GM23338 (cell line): ENCODE data around the gene USH2A. TPM values are rescaled to one million over a fixed set of nuclear protein-coding genes. Genes with fewer than 3 reads are reported as not detected.

Source experiments
- ATAC-seq: fragments of 200-7000 bp; cut with Tn5 transposase; 3 replicates; pipeline ENCODE4 v1.9.1; 2020
- DNase-seq: peaks from one replicate; pipeline ENCODE4 v3.0.0-alpha.2; 2015; ENCODE audit warnings: low spot score
- H2AFZ ChIP-seq: fragments of 200-600 bp; sonication (generic); 2 replicates; pipeline ENCODE4 v1.8.0; 2016; ENCODE audit warnings: antibody characterized with exemption, mild to moderate bottlenecking, moderate library complexity
- H3F3A ChIP-seq: fragments of 200-600 bp; sonication (generic); replicated peaks from 2 replicates; pipeline ENCODE4 v1.8.0; 2017; ENCODE audit warnings: antibody characterized with exemption, mixed run types, low read depth
- H3K27ac ChIP-seq: fragments of 200-600 bp; sonication (generic); 2 replicates; pipeline ENCODE4 v1.6.1; 2016; ENCODE audit warnings: low read depth
- H3K27me3 ChIP-seq: fragments of 200-600 bp; sonication (generic); 2 replicates; pipeline ENCODE4 v1.8.0; 2016; ENCODE audit warnings: mild to moderate bottlenecking, mixed run types, moderate library complexity; ENCODE audit not compliant: insufficient read depth
- H3K36me3 ChIP-seq: fragments of 200-600 bp; sonication (generic); 2 replicates; pipeline ENCODE4 v1.8.0; 2016; ENCODE audit warnings: mild to moderate bottlenecking; ENCODE audit not compliant: insufficient read depth
- H3K4me1 ChIP-seq: fragments of 200-600 bp; sonication (generic); 2 replicates; pipeline ENCODE4 v1.8.0; 2016; ENCODE audit warnings: mild to moderate bottlenecking, moderate library complexity; ENCODE audit not compliant: insufficient read depth
- H3K4me2 ChIP-seq: fragments of 200-600 bp; sonication (generic); 2 replicates; pipeline ENCODE4 v1.7.1; 2017; ENCODE audit warnings: mixed run types
- H3K4me3 ChIP-seq: fragments of 200-600 bp; sonication (generic); 2 replicates; pipeline ENCODE4 v1.6.1; 2016; ENCODE audit warnings: mixed run types
- H3K79me2 ChIP-seq: fragments of 200-600 bp; sonication (generic); replicated peaks from 2 replicates; pipeline ENCODE4 v1.8.0; 2017; ENCODE audit warnings: mild to moderate bottlenecking; ENCODE audit not compliant: insufficient read depth
- H3K9me2 ChIP-seq: fragments of 200-600 bp; sonication (generic); 2 replicates; pipeline ENCODE4 v1.8.0; 2017; ENCODE audit not compliant: insufficient read depth
- H4K20me1 ChIP-seq: fragments of 200-600 bp; sonication (generic); replicated peaks from 2 replicates; pipeline ENCODE4 v1.8.0; 2017; ENCODE audit warnings: mild to moderate bottlenecking; ENCODE audit not compliant: insufficient read depth
- H3K27ac Mint-ChIP-seq: 2 replicates; pipeline ENCODE4 v1.8.0; 2020; ENCODE audit warnings: inconsistent platforms, mild to moderate bottlenecking, moderate library complexity, mixed read lengths
- H3K27me3 Mint-ChIP-seq: 3 replicates; pipeline ENCODE4 v1.8.0; 2022; ENCODE audit warnings: low read depth, mild to moderate bottlenecking, moderate library complexity, mixed read lengths, inconsistent platforms; ENCODE audit not compliant: insufficient read depth, poor library complexity
- H3K36me3 Mint-ChIP-seq: 3 replicates; pipeline ENCODE4 v1.8.0; 2021; ENCODE audit warnings: low read depth, mild to moderate bottlenecking, inconsistent platforms, moderate library complexity, mixed read lengths
- H3K4me1 Mint-ChIP-seq: 3 replicates; pipeline ENCODE4 v1.8.0; 2020; ENCODE audit warnings: mild to moderate bottlenecking, inconsistent platforms, mixed read lengths
- H3K4me3 Mint-ChIP-seq: 3 replicates; pipeline ENCODE4 v1.8.0; 2021; ENCODE audit warnings: moderate library complexity, mild to moderate bottlenecking, inconsistent platforms, mixed read lengths
- H3K9me3 Mint-ChIP-seq: 3 replicates; pipeline ENCODE4 v1.8.0; 2020; ENCODE audit warnings: moderate library complexity, mild to moderate bottlenecking, inconsistent platforms, mixed read lengths
- EZH2phosphoT487 ChIP-seq: fragments of 200-600 bp; sonication (generic); IDR thresholded peaks from one replicate; pipeline ENCODE4 v1.8.1; 2018; ENCODE audit warnings: antibody characterized with exemption; ENCODE audit not compliant: unreplicated experiment
- JUNB ChIP-seq: IDR thresholded peaks from one replicate; pipeline ENCODE4 v1.6.1; 2016; ENCODE audit warnings: antibody characterized with exemption; ENCODE audit not compliant: unreplicated experiment
- NANOG ChIP-seq: IDR thresholded peaks from 2 replicates; pipeline ENCODE4 v1.6.1; 2016; ENCODE audit warnings: antibody characterized with exemption, borderline replicate concordance
- REST ChIP-seq: IDR thresholded peaks from one replicate; pipeline ENCODE4 v1.6.1; 2018; ENCODE audit warnings: antibody characterized with exemption; ENCODE audit not compliant: unreplicated experiment
- ZNF462 ChIP-seq: fragments of 250-450 bp; sonication (Bioruptor Pico); IDR thresholded peaks from 2 replicates; pipeline ENCODE4 v1.5.0; 2020; ENCODE audit warnings: mild to moderate bottlenecking, moderate library complexity
- polyA plus RNA-seq: library from polyadenylated mRNA; unstranded; fragments of >200 nt; fragmentation: Nextera tagmentation; extraction: Ambion mirVana; gene quantifications from 2 replicates; pipeline ENCODE4 v1.2.1, GENCODE V29; 2016
- total RNA-seq: library from RNA; depleted of rRNA; stranded (reverse); fragments of >200 nt; shearing (Covaris generic); gene quantifications from 2 replicates; pipeline ENCODE4 v1.2.3, GENCODE V29; 2014

USH2A gene
- total and polyA plus RNA-seq, 2 experiments from 2014 or later: 0.03 TPM

GRCh38 chr1:215600258-215600792 is 822.9 kb downstream of the USH2A start (continued):
- TF ChIP-seq REST: no peak

GRCh38 chr1:215599418-215600074 is 823.7 kb downstream of the USH2A start:
- Mint-ChIP-seq H3K4me3 (no peak overlapping the region), H3K27ac (peak overlapping the region; percentile 39; the same call in 1 of the 2 replicates), H3K4me1 (peaks cover 28% of the 10 kb centered on the region), H3K27me3 (no peaks in the 10 kb centered on the region), H3K36me3 (peaks cover 21% of the 10 kb centered on the region; the same call in 2 of the 3 replicates), H3K9me3 (no peaks in the 10 kb centered on the region)
- Histone ChIP-seq H2AFZ (no peak overlapping the region), H3K9me2 (no peaks in the 10 kb centered on the region), H3F3A (no peaks in the 10 kb centered on the region), H3K4me3 (no peak overlapping the region), H3K4me1 (peaks cover 7% of the 10 kb centered on the region), H3K79me2 (0 out of 2 replicates have a peak, but pooled peaks cover under 1% of the 10 kb centered on the region), H4K20me1 (no peaks in the 10 kb centered on the region; the same call in 1 of the 2 replicates), H3K36me3 (no peaks in the 10 kb centered on the region), H3K27me3 (no peaks in the 10 kb centered on the region), H3K27ac (no peak overlapping the region; the same call in 1 of the 2 replicates), H3K4me2 (no peak overlapping the region)
- DNase-seq (peak; percentile 17), ATAC-seq (peak; percentile 70)
- no peak for TF ChIP-seq ZNF462 (CRISPR knock-in tag)
- no peak for TF ChIP-seq EZH2phosphoT487
- no peak for TF ChIP-seq REST
- TF ChIP-seq JUNB: no peak
- TF ChIP-seq NANOG: no peak
